Measurements from ENCODE around the gene CACNA1S. TPM values are rescaled to one million over a fixed set of nuclear protein-coding genes. Genes with fewer than 3 reads are reported as not detected.

The CACNA1S gene
- total RNA-seq, 1 donor from 2014 or later: not detected

- no peak for DNase-seq (ENCODE audit: low read depth)
Observed at GRCh38 chr1:201013991-201014815, 98.0 kb downstream of the CACNA1S start.

- DNase-seq (ENCODE audit: low read depth): no peak
Observed at GRCh38 chr1:201013031-201013485, 99.2 kb downstream of the CACNA1S start.

DNA sequence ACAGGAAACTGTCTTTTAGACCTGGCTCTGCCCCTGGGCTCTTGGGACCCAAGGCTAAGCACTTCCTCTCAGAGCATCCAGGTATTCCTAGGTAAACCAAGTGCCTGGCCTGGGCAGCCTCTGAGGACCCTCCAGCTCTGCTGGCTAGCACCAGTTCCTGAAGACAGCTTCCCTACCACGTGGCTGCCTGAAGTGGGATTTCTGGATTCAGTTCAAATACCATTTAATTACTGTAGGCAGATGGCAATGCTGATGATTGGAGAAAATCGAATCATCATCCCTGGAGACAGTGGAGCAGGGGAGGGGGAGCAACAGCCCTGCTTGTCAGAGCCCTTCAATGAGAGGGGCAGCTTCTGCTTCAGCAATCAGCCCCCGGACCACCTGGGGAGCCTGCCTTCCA is 100.6 kb downstream of the CACNA1S start:
- no peak for DNase-seq (ENCODE audit: low read depth)

DNA sequence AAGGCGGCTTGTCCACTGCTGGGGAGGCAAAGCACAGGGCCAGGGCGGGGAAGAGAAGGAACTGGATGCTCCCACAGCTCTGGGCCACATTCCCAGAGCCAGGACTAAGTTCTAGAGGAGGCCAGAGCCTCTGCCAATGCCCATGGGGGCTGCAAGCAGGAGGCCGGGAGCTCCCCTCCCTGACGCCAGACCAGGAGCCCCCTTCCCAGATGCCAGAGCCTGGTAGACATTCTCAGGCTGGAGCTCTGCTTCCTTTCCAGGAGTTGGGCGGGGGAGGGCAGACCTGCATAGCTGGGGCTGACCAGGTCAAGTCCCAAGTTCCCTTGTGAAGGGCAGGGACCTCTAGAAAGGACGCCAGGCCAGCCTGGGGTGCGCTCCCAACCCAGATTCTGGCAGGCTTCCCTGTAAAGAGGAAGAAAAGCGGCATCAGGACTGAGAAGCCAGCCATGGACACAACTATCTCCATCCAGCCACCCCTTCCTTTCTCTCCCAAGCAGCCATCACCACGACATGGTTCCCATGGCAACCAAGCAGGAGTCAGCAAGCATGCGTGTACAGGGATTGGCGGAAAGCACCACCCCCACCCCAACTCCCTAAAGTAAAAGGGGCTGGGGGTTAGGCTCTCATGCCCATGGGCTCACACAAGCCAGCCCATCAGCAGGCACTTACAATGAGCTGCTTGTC is 102.1 kb downstream of the CACNA1S start:
- no peak for DNase-seq (ENCODE audit: low read depth)

DNA sequence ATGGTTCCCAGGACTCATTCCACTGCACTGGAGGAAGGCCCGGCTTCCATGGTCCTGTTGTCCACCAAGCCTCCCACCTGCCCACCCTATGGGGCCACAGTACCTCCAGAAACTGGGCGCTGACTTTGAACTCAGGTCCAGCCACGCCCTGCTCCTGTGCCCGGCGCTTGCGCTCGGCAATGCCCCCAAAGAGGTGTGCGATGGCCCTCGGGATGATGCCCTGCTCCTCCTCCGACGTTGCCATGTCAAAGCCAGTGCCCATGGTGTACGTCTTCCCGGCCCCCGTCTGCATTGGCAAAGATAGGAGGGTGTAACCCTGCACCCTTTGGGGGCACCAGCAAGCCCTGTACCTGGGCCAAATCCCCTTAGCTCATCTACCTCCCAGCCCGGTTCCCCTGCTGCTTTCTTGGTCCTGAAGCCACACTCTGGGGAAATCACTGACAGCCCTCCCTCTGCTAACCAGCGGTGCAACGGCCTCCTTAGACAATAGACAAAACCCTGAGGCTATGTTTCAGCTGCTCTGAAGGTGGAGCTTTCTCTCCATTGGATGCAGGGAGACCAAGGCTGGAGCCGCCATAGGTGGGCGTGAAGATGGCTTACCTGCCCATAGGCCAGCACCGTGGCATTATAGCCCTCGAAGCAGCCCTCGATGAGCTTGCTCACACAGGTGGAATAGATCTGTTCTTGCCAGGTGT is 103.4 kb downstream of the CACNA1S start:
- no peak for DNase-seq (ENCODE audit: low read depth)

DNA sequence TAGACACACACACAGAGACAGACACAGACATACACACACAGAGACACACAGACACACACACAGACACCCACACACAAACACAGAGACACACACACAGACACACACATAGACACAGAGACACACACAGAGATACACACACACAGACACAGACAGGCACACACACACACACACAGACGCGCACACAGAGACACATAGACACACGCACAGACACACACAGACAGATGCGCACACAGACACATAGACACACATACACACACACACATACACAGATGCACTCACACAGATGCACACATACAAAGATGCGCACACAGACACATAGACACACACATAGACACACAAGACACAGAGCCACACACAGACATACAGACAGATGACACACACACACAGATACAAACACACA is 104.7 kb downstream of the CACNA1S start:
- DNase-seq (ENCODE audit: low read depth): no peak

- DNase-seq (ENCODE audit: low read depth): no peak
Observed at GRCh38 chr1:201006450-201006849, 105.8 kb downstream of the CACNA1S start.

- DNase-seq (ENCODE audit: low read depth): no peak
Observed at GRCh38 chr1:201004732-201005131, 107.5 kb downstream of the CACNA1S start.

GRCh38 chr1:201004154-201004553 is 108.1 kb downstream of the CACNA1S start:
- DNase-seq (ENCODE audit: low read depth): no peak

DNA sequence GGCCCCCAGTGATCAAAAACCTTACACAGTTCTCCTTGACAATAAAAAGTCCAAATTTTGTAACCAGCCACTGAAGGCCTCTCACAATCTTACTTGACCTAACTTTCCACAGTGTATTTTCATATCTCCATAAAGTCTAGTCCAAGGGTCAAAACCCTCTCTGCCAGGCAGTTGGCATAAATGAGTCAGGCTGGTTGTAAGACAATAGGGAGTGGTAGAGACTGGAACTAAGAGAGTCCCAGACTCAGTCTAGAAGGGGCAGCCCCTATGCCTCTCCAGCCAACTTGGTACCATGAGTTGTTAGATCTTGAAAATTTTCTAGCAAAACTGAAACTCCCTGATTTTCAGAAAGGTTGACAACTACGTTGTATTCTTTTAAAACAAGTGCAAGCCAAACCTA is 109.7 kb downstream of the CACNA1S start:
- DNase-seq (ENCODE audit: low read depth): no peak

- peak; percentile 38 for DNase-seq (ENCODE audit: low read depth)
Observed at GRCh38 chr1:201001962-201002361, 110.3 kb downstream of the CACNA1S start.

- DNase-seq (ENCODE audit: low read depth): no peak
Observed at GRCh38 chr1:201000391-201000790, 111.8 kb downstream of the CACNA1S start.

DNA sequence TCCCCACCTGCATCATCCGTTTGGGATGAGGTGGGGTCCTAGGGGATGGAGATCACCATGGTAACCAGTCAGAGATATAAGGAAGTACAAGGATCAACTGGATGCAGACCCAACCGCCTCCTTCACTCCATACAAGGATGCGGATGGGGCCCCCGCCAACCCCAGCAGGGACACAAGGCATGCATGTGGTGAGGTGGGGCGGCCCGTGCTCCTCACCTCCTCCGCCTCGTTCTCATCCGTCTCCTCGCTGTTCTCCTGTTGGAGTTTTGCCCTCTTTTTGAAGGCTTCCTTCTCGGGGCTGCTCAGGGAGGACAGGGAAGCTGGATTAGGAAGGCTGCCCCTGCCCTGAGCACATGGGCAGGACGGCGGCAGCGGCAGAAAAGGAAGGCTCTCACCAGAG is 112.6 kb downstream of the CACNA1S start:
- no peak for DNase-seq (ENCODE audit: low read depth)

DNA sequence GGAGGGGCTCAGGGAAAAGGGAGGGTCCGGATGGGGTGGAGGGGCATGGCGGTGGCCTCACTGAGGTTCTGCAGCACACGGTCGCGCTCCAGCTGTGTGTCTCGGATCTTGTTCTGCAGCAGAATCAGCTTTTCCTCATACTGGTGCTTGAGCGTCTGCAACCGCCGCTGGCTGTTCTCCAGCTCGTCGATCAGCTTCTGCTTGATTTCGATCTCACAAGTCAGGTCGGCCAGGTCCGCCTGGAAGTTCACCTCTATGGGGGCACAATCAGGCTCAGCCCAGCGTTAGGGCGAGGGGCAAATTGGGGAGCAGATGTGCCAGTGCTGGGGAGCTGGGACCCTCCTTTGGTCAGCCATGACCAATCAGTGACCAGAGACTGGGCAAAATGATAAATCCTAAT is 113.9 kb downstream of the CACNA1S start:
- no peak for DNase-seq (ENCODE audit: low read depth)

- DNase-seq (ENCODE audit: low read depth): no peak
Observed at GRCh38 chr1:200992382-200993048, 119.7 kb downstream of the CACNA1S start.

- no peak for DNase-seq (ENCODE audit: low read depth)
Observed at GRCh38 chr1:200991097-200991614, 121.1 kb downstream of the CACNA1S start.

GRCh38 chr1:200990114-200990513 is 122.1 kb downstream of the CACNA1S start:
- no peak for DNase-seq (ENCODE audit: low read depth)

Other genes with a start within 250 kb of the CACNA1S start
- 0.10 TPM in 1 of 2 replicates, not detected in the other for gene GPR25, start 239.4 kb downstream of the CACNA1S start, total RNA-seq
- gene INAVA, start 217.5 kb downstream of the CACNA1S start, total RNA-seq: 28.1 and 58.5 TPM in 2 replicates
- gene KIF21B, start 88.7 kb downstream of the CACNA1S start, total RNA-seq: 1.3 and 1.4 TPM in 2 replicates
- gene ASCL5, start 14.8 kb upstream of the CACNA1S start, total RNA-seq: not detected in 2 replicates
- 155 and 163 TPM in 2 replicates for gene TMEM9, start 42.0 kb upstream of the CACNA1S start, total RNA-seq
- gene IGFN1, start 78.4 kb upstream of the CACNA1S start, total RNA-seq: under 0.01 and 12.1 TPM in 2 replicates
- 0.15 and 3.3 TPM in 2 replicates for gene PKP1, start 171.1 kb upstream of the CACNA1S start, total RNA-seq